ENCODE data around the gene ZMYND11. TPM values are rescaled to one million over a fixed set of nuclear protein-coding genes. Genes with fewer than 3 reads are reported as not detected.

Gene ZMYND11
- total RNA-seq, 2 donors from 2014 or later: 34.1 to 48.5 TPM

DNA sequence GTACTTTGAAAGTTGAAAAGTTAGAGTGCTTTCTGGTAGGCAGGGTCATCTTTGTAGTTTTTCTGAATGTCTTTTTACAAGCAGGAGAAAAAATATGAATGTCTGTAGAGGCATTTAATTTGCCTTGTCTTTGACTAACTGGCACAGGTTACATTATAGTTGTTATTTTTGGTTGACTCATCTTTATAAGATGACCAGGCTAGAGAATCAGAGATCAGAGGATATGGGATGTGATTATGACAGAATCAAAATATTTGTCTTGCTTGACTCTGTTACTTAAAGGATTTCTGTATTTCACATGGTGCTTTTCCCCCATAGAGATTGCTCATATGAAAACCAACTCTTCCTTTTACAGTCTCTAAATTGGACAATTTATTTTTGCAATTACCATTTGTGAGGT lies 2.4 kb downstream of the ZMYND11 start:
- Histone ChIP-seq H3K4me1 (no peaks in the 10 kb centered on the region), H3K36me3 (no peaks in the 10 kb centered on the region), H3K27ac (no peak overlapping the region), H3K9ac (ENCODE audit: low read depth in 2 of 2, low read length in 2 of 2) (no peak overlapping the region), H3K27me3 (no peaks in the 10 kb centered on the region), H3K9me3 (no peaks in the 10 kb centered on the region), H3K4me3 (no peak overlapping the region)
- TF ChIP-seq, protein P1, sequence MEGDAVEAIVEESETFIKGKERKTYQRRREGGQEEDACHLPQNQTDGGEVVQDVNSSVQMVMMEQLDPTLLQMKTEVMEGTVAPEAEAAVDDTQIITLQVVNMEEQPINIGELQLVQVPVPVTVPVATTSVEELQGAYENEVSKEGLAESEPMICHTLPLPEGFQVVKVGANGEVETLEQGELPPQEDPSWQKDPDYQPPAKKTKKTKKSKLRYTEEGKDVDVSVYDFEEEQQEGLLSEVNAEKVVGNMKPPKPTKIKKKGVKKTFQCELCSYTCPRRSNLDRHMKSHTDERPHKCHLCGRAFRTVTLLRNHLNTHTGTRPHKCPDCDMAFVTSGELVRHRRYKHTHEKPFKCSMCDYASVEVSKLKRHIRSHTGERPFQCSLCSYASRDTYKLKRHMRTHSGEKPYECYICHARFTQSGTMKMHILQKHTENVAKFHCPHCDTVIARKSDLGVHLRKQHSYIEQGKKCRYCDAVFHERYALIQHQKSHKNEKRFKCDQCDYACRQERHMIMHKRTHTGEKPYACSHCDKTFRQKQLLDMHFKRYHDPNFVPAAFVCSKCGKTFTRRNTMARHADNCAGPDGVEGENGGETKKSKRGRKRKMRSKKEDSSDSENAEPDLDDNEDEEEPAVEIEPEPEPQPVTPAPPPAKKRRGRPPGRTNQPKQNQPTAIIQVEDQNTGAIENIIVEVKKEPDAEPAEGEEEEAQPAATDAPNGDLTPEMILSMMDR (IDR thresholded peaks at IDR 0.05): no peak
- DNase-seq: no peak
- intact Hi-C loops (cut with DNase I): no loop called here

DNA sequence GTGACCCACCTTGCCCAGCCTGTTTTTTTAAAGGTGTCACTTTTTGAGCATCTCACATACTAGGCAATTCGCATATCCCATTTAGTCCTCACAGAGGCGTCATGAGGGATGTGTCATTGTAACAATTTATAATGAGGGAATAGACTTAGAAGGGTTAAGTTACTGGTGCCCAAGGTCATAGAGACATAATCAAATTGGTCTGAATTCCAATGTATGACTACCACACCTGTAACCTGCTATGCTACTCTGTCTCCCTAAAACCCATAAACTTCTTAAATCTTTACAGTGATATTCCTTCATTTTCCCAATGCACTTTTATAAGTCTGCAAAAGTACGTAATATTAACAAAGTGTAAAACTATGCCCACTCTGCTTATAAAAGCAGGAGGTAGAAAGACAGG lies 7.1 kb downstream of the ZMYND11 start:
- no peaks in the 10 kb centered on the region for H3K9me3 ChIP-seq
- H3K27me3 ChIP-seq: no peaks in the 10 kb centered on the region
- no peak for DNase-seq
- no peak overlapping the region for H3K9ac ChIP-seq (ENCODE audit: low read depth in 2 of 2, low read length in 2 of 2)
- intact Hi-C loops (cut with DNase I): no loop called here
- no peaks in the 10 kb centered on the region for H3K36me3 ChIP-seq
- H3K4me3 ChIP-seq: no peak overlapping the region
- no peak overlapping the region for H3K27ac ChIP-seq
- no peaks in the 10 kb centered on the region for H3K4me1 ChIP-seq
- TF ChIP-seq, protein P1 (IDR thresholded peaks at IDR 0.05): no peak

DNA sequence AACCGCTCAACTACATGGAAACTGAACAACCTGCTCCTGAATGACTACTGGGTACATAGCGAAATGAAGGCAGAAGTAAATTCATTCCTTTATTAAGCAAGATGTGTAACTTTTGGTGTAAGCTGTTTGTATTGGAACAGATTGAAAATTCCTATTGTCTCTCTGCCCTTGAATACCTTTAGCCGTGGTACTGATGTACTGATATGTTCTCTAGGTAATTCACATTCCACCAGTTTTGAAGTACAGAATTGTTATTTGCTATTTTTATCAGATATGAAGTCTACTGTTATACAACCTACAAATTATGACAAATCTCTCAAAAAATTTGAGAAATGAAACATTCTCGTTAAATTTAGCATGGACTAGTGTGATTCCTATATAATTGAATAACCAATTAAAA lies 17.7 kb downstream of the ZMYND11 start:
- Histone ChIP-seq H3K9me3 (no peaks in the 10 kb centered on the region), H3K9ac (ENCODE audit: low read depth in 2 of 2, low read length in 2 of 2) (no peak overlapping the region), H3K27me3 (no peaks in the 10 kb centered on the region), H3K4me3 (no peak overlapping the region), H3K27ac (no peak overlapping the region), H3K4me1 (no peaks in the 10 kb centered on the region), H3K36me3 (no peaks in the 10 kb centered on the region)
- intact Hi-C loops (cut with DNase I): no loop called here
- DNase-seq: no peak
- TF ChIP-seq, protein P1 (IDR thresholded peaks at IDR 0.05): no peak

DNA sequence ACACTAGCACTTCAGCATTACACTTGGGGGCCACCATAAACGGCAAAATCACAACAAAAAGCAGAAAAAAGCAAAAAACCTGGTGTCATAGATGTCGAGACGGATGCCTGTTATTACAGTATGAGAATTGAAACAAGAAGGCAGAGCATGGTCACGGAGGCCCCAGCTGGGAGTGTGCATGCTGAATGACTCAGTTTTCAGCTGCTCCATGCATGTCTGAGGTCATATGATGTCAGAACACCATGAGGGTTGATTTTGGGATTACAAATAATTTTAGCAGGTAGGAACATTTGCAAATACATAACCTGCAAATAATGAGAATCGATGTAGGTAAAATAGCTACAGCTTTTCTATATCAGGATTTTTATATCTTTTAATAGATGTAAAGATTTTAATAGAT lies 19.1 kb downstream of the ZMYND11 start:
- no peak for DNase-seq

DNA sequence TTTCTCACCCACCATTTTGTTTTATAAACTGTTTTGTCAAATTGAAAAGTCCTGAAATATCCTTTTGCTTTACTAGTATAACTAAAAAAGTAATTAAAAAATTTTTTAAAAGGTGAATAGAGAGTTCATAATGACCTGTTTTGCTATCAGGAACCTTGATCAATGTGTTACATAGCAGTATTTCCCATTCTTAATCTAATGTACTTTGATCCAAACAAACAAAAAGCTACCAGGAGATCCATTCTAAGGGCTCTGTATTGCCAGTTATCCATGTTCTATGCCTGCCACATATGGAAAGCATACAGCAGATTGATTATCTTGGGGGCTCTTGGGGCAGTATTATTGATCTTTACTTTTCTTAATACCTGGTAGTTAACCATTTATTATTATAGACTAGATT lies 32.1 kb downstream of the ZMYND11 start:
- no peak for DNase-seq
- Histone ChIP-seq H3K27me3 (no peaks in the 10 kb centered on the region), H3K9ac (ENCODE audit: low read depth in 2 of 2, low read length in 2 of 2) (no peak overlapping the region), H3K27ac (no peak overlapping the region), H3K9me3 (no peaks in the 10 kb centered on the region), H3K36me3 (no peaks in the 10 kb centered on the region), H3K4me3 (no peak overlapping the region), H3K4me1 (no peaks in the 10 kb centered on the region)
- intact Hi-C loops (cut with DNase I): no loop called here
- TF ChIP-seq, protein P1 (IDR thresholded peaks at IDR 0.05): no peak

More for the DNA sequence above, 19.1 kb downstream of the ZMYND11 start:
- intact Hi-C loops (cut with DNase I): no loop called here
- Histone ChIP-seq H3K27me3 (no peaks in the 10 kb centered on the region), H3K4me3 (no peak overlapping the region), H3K27ac (no peak overlapping the region), H3K4me1 (no peaks in the 10 kb centered on the region), H3K9me3 (no peaks in the 10 kb centered on the region), H3K36me3 (no peaks in the 10 kb centered on the region), H3K9ac (ENCODE audit: low read depth in 2 of 2, low read length in 2 of 2) (no peak overlapping the region)
- TF ChIP-seq, protein P1 (IDR thresholded peaks at IDR 0.05): no peak

DNA sequence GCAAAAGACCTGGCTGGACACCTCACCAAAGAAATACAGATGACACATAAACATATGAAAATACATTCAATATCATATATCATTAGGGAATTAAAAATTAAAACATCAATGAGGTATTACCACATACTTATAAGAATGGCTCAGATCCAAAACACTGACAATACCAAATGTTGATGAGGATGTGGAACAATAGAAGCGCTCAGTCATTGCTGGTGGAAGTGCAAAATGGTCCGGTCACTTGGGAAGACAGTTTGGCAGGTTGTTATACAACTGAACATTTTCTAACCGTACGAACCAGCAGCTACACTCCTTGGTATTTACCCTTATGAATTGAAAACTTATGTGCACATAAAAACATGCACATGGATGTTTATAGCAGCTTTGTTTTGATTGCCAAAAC lies 38.5 kb downstream of the ZMYND11 start:
- no peak for DNase-seq
- Histone ChIP-seq H3K27ac (no peak overlapping the region), H3K27me3 (no peaks in the 10 kb centered on the region), H3K9ac (ENCODE audit: low read depth in 2 of 2, low read length in 2 of 2) (no peak overlapping the region), H3K4me3 (no peak overlapping the region), H3K4me1 (no peaks in the 10 kb centered on the region), H3K36me3 (no peaks in the 10 kb centered on the region), H3K9me3 (no peaks in the 10 kb centered on the region)
- intact Hi-C loops (cut with DNase I): no loop called here
- TF ChIP-seq, protein P1 (IDR thresholded peaks at IDR 0.05): no peak
